OCI-M2 (cell line): ENCODE data around the gene ANKRD55.
A peak's percentile ranks its signal among the peaks of the same experiment; 100 is the strongest.
"Not testable (repeated sequence)": the region's sequence is repeated elsewhere in the genome, so short reads cannot be mapped to it uniquely, and the experiment has no call there.

Source experiments
- DNase-seq: peaks from one replicate; lab custom pipeline; 2025; ENCODE audit not compliant: unreplicated experiment; lab: John Stamatoyannopoulos, UW

The ANKRD55 gene

GRCh38 chr5:56170557-56170956 is 62.6 kb downstream of the ANKRD55 start:
- DNase-seq: no peak

GRCh38 chr5:56169949-56170348 is 63.2 kb downstream of the ANKRD55 start:
- no peak for DNase-seq

- no peak for DNase-seq
These were observed 63.8 kb downstream of the ANKRD55 start for GRCh38 chr5:56169281-56169680.

- DNase-seq: no peak
These were observed 65.1 kb downstream of the ANKRD55 start for GRCh38 chr5:56168066-56168478.

GRCh38 chr5:56167519-56167918 is 65.6 kb downstream of the ANKRD55 start:
- DNase-seq: no peak

GRCh38 chr5:56166671-56167385 is 66.3 kb downstream of the ANKRD55 start:
- DNase-seq: no peak

- no peak for DNase-seq
These were observed 68.8 kb downstream of the ANKRD55 start for GRCh38 chr5:56164376-56164775.

- peak; percentile 52 for DNase-seq
These were observed 71.2 kb downstream of the ANKRD55 start for GRCh38 chr5:56161927-56162326.

- DNase-seq: no peak
These were observed 71.7 kb downstream of the ANKRD55 start for GRCh38 chr5:56161439-56161823.

GRCh38 chr5:56160723-56161438 is 72.2 kb downstream of the ANKRD55 start:
- DNase-seq: no peak

GRCh38 chr5:56159521-56159947 is 73.6 kb downstream of the ANKRD55 start:
- no peak for DNase-seq

- no peak for DNase-seq
These were observed 74.7 kb downstream of the ANKRD55 start for GRCh38 chr5:56158331-56158960.

- DNase-seq: not testable (repeated sequence)
These were observed 75.9 kb downstream of the ANKRD55 start for GRCh38 chr5:56157191-56157621.

GRCh38 chr5:56156585-56157190 is 76.4 kb downstream of the ANKRD55 start:
- not testable (repeated sequence) for DNase-seq

GRCh38 chr5:56155992-56156584 is 77.0 kb downstream of the ANKRD55 start:
- DNase-seq: no peak

GRCh38 chr5:56154732-56155484 is 78.2 kb downstream of the ANKRD55 start:
- no peak for DNase-seq

- DNase-seq: no peak
These were observed 80.7 kb downstream of the ANKRD55 start for GRCh38 chr5:56152437-56152836.

GRCh38 chr5:56150756-56151155 is 82.4 kb downstream of the ANKRD55 start:
- not testable (repeated sequence) for DNase-seq

- no peak for DNase-seq
These were observed 84.6 kb downstream of the ANKRD55 start for GRCh38 chr5:56148453-56148971.

- DNase-seq: no peak
These were observed 85.4 kb downstream of the ANKRD55 start for GRCh38 chr5:56147659-56148230.
